ENCODE results near the gene EDA. TPM values are rescaled to one million over a fixed set of nuclear protein-coding genes. Genes with fewer than 3 reads are reported as not detected.
A peak's percentile ranks its signal among the peaks of the same experiment; 100 is the strongest.

The EDA gene
- total RNA-seq (2014; rRNA removed; shearing (Covaris generic)), result 0.46 and 0.67 TPM in 2 replicates
- polyA plus RNA-seq (2014; cell fraction: nucleus; rRNA removed), result 1.5 and 2.5 TPM in 2 replicates

GRCh38 chrX:69615779-69616456 lies at the start of gene EDA:
EDA (plus strand) TSS chrX:69616113.
- peak; percentile 80 for DNase-seq (ENCODE audit: extremely low read depth, low read depth)

- DNase-seq (ENCODE audit: extremely low read depth, low read depth), result no peak
Observed at GRCh38 chrX:69568828-69569227, 47.1 kb upstream of the EDA start.

- no peak for DNase-seq (ENCODE audit: extremely low read depth, low read depth)
Observed at GRCh38 chrX:69597399-69597798, 18.5 kb upstream of the EDA start.

GRCh38 chrX:69600182-69600581 lies 15.7 kb upstream of the EDA start:
- no peak for DNase-seq (ENCODE audit: extremely low read depth, low read depth)

GRCh38 chrX:69603566-69604194 lies 12.2 kb upstream of the EDA start:
- DNase-seq (ENCODE audit: extremely low read depth, low read depth), result no peak

GRCh38 chrX:69605521-69605920 lies 10.4 kb upstream of the EDA start:
- DNase-seq (ENCODE audit: extremely low read depth, low read depth), result no peak

- DNase-seq (ENCODE audit: extremely low read depth, low read depth), result no peak
Observed at GRCh38 chrX:69607616-69608015, 8.3 kb upstream of the EDA start.

- DNase-seq (ENCODE audit: extremely low read depth, low read depth), result no peak
Observed at GRCh38 chrX:69613946-69614345, 2.0 kb upstream of the EDA start.

GRCh38 chrX:69614886-69615285 lies 1.0 kb upstream of the EDA start:
- DNase-seq (ENCODE audit: extremely low read depth, low read depth), result no peak

GRCh38 chrX:69615342-69615741 lies 571 bp upstream of the EDA start:
- no peak for DNase-seq (ENCODE audit: extremely low read depth, low read depth)

GRCh38 chrX:69616457-69617203 lies 717 bp downstream of the EDA start:
- DNase-seq (ENCODE audit: extremely low read depth, low read depth), result no peak

GRCh38 chrX:69618803-69619202 lies 2.9 kb downstream of the EDA start:
- peak; percentile 38 for DNase-seq (ENCODE audit: extremely low read depth, low read depth)

GRCh38 chrX:69626129-69626528 lies 10.2 kb downstream of the EDA start:
- no peak for DNase-seq (ENCODE audit: extremely low read depth, low read depth)

GRCh38 chrX:69627744-69628143 lies 11.8 kb downstream of the EDA start:
- DNase-seq (ENCODE audit: extremely low read depth, low read depth), result no peak

- no peak for DNase-seq (ENCODE audit: extremely low read depth, low read depth)
Observed at GRCh38 chrX:69630147-69630546, 14.2 kb downstream of the EDA start.

- no peak for DNase-seq (ENCODE audit: extremely low read depth, low read depth)
Observed at GRCh38 chrX:69664693-69665092, 48.8 kb downstream of the EDA start.

GRCh38 chrX:69670001-69670555 lies 54.2 kb downstream of the EDA start:
- no peak for DNase-seq (ENCODE audit: extremely low read depth, low read depth)

- no peak for DNase-seq (ENCODE audit: extremely low read depth, low read depth)
Observed at GRCh38 chrX:69674891-69675290, 59.0 kb downstream of the EDA start.

- no peak for DNase-seq (ENCODE audit: extremely low read depth, low read depth)
Observed at GRCh38 chrX:69705818-69706217, 89.9 kb downstream of the EDA start.

GRCh38 chrX:69718102-69718501 lies 102.2 kb downstream of the EDA start:
- no peak for DNase-seq (ENCODE audit: extremely low read depth, low read depth)

- no peak for DNase-seq (ENCODE audit: extremely low read depth, low read depth)
Observed at GRCh38 chrX:69724307-69724706, 108.4 kb downstream of the EDA start.
